Mucosa of descending colon (tissue), 3 donors: ENCODE measurements around the gene CEACAM3. TPM values are rescaled to one million over a fixed set of nuclear protein-coding genes. Genes with fewer than 3 reads are reported as not detected.

Experiments
- ATAC-seq: fragments of 200-7000 bp; cut with Tn5 transposase; one replicate; pipeline ENCODE4 v1.9.1; 2020; ENCODE audit warnings: mild to moderate bottlenecking, moderate library complexity
- DNase-seq, 3 donors: peaks; one replicate each; pipeline ENCODE4 v3.0.0-alpha.2; 2020
- H3K36me3 ChIP-seq: fragments of 200-600 bp; one replicate; pipeline ENCODE4 v1.8.0; 2021; ENCODE audit warnings: low read depth, mild to moderate bottlenecking
- H3K4me1 ChIP-seq: fragments of 200-600 bp; one replicate; pipeline ENCODE4 v1.8.0; 2021; ENCODE audit warnings: low read depth, mild to moderate bottlenecking
- H3K4me3 ChIP-seq: fragments of 200-600 bp; one replicate; pipeline ENCODE4 v1.8.0; 2021; ENCODE audit warnings: mild to moderate bottlenecking
- H3K9me3 ChIP-seq: fragments of 200-600 bp; one replicate; pipeline ENCODE4 v1.8.0; 2021; ENCODE audit warnings: mild to moderate bottlenecking
- intact Hi-C, 2 donors: fragments of 100-400 bp; cut with DNase I in 1 of 2; cut with micrococcal nuclease in 1 of 2; formaldehyde crosslinking; loops; one replicate each; pipeline versions ENCODE4 v1.11.0 to v1.11.1; 2022; cut with DNase I, micrococcal nuclease
- total RNA-seq, 3 donors: library from RNA; stranded (reverse); fragmentation: NEBNext Ultra II Directional in 2 of 3; extraction: Animal tissue kit (Norgen Biotek cat#: 25700) in 2 of 3; gene quantifications; one replicate each; pipeline versions ENCODE4 v1.2.1 to v1.2.4, GENCODE V29; 2021 to 2023
- TF ChIP-seq, protein P1 (sequence below): fragments of 200-600 bp; IDR thresholded peaks from one replicate; pipeline ENCODE4 v1.8.0; 2022; ENCODE audit warnings: antibody characterized with exemption, mild to moderate bottlenecking
- donor health status: DM: no; HTN: no; CAD: no; lungs with moderate emphysema.
- donor health status: DM: no; HTN: no; CAD: no.
- donor health status: DM: no; HTN: yes; CAD: no.

Gene CEACAM3
- total RNA-seq, 3 donors from 2014 or later: 2.5 to 4.5 (median 3.9) TPM

DNA sequence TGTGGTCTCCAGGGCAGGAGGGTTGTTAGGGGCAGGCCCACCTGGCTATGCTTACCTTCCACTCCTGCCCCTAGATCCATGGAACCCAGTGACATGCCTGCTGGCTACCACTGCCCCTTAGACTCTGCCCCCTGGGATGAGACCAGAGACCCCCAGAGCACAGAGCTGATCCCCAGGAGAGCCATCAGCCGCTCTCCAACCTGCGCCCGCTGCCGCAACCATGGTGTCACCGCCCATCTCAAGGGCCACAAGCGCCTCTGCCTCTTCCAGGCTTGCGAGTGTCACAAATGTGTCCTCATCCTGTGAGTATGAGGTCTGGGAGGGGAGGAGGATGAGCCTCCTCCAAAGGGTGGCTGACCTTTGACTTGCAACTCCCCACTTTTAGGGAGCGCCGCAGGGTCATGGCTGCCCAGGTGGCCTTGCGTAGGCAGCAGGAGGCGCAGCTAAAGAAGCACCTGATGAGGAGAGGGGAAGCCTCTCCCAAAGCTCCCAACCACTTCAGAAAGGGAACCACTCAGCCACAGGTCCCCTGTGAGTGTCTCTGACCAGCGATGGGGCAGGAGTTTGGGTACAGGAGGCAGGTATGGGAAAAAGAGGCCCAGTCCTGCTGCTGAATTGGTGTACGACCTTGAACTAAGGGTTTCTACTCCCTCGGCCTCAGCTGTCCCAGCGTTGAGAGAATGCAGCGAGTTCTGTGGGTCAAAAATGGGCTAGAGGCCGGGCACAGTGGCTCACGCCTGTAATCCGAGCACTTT is 51.1 kb downstream of the CEACAM3 start:
- ATAC-seq (no peak), DNase-seq (no peak)
- TF ChIP-seq, protein P1, sequence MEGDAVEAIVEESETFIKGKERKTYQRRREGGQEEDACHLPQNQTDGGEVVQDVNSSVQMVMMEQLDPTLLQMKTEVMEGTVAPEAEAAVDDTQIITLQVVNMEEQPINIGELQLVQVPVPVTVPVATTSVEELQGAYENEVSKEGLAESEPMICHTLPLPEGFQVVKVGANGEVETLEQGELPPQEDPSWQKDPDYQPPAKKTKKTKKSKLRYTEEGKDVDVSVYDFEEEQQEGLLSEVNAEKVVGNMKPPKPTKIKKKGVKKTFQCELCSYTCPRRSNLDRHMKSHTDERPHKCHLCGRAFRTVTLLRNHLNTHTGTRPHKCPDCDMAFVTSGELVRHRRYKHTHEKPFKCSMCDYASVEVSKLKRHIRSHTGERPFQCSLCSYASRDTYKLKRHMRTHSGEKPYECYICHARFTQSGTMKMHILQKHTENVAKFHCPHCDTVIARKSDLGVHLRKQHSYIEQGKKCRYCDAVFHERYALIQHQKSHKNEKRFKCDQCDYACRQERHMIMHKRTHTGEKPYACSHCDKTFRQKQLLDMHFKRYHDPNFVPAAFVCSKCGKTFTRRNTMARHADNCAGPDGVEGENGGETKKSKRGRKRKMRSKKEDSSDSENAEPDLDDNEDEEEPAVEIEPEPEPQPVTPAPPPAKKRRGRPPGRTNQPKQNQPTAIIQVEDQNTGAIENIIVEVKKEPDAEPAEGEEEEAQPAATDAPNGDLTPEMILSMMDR: no peak
- intact Hi-C loops: no loop called here
- no peaks in the 10 kb centered on the region for H3K36me3 ChIP-seq
- no peaks in the 10 kb centered on the region for H3K4me1 ChIP-seq
- H3K4me3 ChIP-seq: no peak overlapping the region
- H3K9me3 ChIP-seq: no peaks in the 10 kb centered on the region

DNA sequence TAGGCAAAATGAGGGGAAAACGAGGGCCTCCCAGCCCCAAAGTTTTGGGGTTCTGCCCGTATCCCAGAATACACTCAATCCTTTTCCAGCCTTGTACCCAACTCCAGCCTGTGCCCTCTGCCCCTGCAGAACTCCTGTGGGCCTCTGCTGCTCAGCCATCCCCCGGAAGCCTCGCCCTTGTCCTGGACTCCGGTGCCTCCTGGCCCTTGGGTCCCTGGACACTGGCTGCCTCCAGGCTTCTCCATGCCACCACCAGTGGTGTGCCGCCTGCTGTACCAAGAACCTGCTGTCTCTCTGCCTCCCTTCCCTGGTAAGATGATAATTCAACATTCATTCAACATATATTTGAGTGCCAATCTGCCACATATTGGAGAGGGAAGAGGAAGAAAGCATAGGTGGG is 52.3 kb downstream of the CEACAM3 start:
- no peaks in the 10 kb centered on the region for H3K4me1 ChIP-seq
- no peaks in the 10 kb centered on the region for H3K36me3 ChIP-seq
- ATAC-seq: no peak
- TF ChIP-seq, protein P1: no peak
- H3K9me3 ChIP-seq: no peaks in the 10 kb centered on the region
- no peak for DNase-seq
- H3K4me3 ChIP-seq: no peak overlapping the region
- intact Hi-C loops: no loop called here

DNA sequence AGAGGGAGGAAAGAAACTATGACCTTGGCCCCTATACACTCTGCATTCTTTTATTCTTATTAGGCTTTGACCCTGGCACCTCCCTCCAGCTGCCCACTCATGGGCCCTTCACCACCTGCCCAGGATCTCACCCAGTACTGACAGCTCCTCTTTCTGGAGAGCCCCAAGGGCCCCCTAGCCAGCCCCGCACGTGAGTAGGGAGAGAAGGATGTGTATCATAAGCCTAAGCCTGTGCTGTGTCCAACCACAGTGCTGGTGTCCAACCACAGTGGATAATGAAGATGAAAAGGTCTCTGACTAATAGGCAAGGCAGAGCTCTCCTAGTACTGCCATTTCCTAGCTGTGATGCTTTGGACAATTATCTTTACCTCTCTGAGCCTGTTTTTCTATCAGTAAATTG is 52.7 kb downstream of the CEACAM3 start:
- Histone ChIP-seq H3K9me3 (no peaks in the 10 kb centered on the region), H3K4me3 (no peak overlapping the region), H3K36me3 (no peaks in the 10 kb centered on the region), H3K4me1 (no peaks in the 10 kb centered on the region)
- DNase-seq: no peak
- TF ChIP-seq, protein P1: no peak
- ATAC-seq: no peak
- intact Hi-C loops: no loop called here

DNA sequence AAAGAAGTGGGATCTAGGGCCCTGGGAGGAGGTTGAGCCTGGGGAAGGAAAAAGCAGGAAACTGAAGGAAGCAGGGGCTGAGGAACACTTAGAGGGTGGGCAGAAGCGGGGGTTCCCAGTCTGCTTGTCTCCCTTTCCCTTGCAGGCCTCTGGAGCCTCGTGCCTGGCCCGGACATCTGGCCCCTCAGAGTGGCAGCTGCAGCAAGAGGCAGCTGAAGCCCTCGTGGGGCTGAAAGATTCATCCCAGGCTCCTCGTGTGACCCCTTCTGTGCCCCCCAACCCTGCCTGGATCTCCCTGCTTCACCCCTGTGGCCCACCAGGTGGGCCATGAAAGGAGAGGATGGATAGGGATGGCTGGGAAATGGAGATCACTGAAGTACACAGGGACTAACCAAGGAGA is 54.0 kb downstream of the CEACAM3 start:
- TF ChIP-seq, protein P1: no peak
- ATAC-seq (no peak), DNase-seq (no peak)
- Histone ChIP-seq H3K9me3 (no peaks in the 10 kb centered on the region), H3K4me3 (no peak overlapping the region), H3K4me1 (no peaks in the 10 kb centered on the region), H3K36me3 (no peaks in the 10 kb centered on the region)
- intact Hi-C loops: no loop called here

DNA sequence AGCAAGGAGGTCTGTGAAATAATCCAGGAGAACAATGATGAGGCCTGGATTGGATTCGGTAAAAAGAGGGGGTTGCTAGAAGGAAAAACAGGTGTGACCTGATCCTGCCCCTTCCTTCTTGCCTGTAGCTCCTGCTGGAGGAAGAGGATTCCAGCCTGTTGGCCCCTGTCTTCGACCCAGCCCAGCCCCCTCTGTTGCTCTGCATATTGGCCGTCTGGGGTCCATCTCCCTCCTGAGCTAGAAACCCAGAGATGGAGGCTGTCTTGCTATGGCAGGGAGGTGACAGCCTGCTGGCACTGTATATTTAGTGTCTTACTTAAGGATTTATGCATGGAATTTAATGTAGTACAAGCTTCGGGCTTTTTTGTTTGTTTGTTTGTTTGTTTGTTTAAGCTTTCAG is 55.1 kb downstream of the CEACAM3 start:
- Histone ChIP-seq H3K9me3 (no peaks in the 10 kb centered on the region), H3K4me1 (no peaks in the 10 kb centered on the region), H3K36me3 (no peaks in the 10 kb centered on the region), H3K4me3 (no peak overlapping the region)
- intact Hi-C loops: no loop called here
- TF ChIP-seq, protein P1: no peak
- no peak for DNase-seq
- ATAC-seq: no peak
